ENCODE results near the gene BICRA. TPM values are rescaled to one million over a fixed set of nuclear protein-coding genes. Genes with fewer than 3 reads are reported as not detected.

Gene BICRA
- total RNA-seq, 1 donor from 2014 or later = 9.8 TPM

- no peak for DNase-seq
Measured at GRCh38 chr19:47750752-47751151, 141.8 kb downstream of the BICRA start.

DNA sequence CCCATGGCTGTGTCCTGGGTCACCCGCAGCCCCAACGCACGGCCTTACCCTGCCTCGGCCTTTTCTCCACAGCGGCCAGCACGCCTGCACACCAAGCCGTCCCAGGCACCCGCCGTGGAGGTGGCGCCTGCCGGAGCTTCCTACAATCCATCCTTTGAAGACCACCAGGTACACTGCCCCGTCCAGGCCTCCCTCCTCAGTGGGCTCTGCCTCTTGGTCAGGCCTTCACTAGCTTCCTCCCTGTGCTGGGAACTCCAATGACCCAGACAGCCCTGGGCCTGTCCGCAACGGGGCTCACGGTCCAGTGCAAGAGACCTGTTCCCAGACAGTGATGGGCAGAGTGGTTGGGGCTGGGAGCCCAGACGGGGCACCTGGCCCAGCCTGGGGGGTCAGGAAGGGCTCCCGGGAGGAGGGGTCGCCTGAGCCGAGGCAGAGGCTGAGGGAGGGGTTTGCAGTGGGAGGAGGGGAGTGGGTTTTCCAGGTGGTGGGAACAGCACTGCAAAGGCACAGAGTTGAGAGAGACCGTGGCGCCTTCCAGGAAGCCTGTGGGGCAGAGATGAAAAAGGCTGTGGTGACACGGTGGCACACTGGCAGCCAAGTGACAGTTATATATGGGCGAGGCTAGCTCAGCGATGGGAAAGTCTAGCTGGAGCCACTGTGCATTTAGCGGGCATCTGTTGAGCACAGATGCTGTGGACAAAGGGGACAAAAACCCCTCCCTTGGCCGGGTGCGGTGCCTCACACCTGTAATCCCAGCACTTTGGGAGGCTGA, 143.7 kb downstream of the BICRA start:
- DNase-seq = no peak

Small RNA genes within 50 kb of the gene (small RNA-seq; reads per million reads assigned to genes)
- gene RN7SL322P = not detected

Other genes starting within 250 kb of the BICRA start
- 74.6 TPM for gene MEIS3, start 189.6 kb upstream of the BICRA start, total RNA-seq
- 40.1 TPM for gene SLC8A2, start 137.2 kb upstream of the BICRA start, total RNA-seq
- gene KPTN, start 124.9 kb upstream of the BICRA start, total RNA-seq = 4.2 TPM
- gene NAPA, start 94.1 kb upstream of the BICRA start, total RNA-seq = 26.8 TPM
- gene ZNF541, start 36.0 kb upstream of the BICRA start, total RNA-seq = not detected
- 2.2 TPM for gene EHD2, start 104.3 kb downstream of the BICRA start, total RNA-seq
- gene NOP53, start 136.4 kb downstream of the BICRA start, total RNA-seq = 52.4 TPM
- 151 TPM for gene SELENOW, start 169.6 kb downstream of the BICRA start, total RNA-seq
- gene TPRX1, start 195.4 kb downstream of the BICRA start, total RNA-seq = not detected
- gene CRX, start 212.8 kb downstream of the BICRA start, total RNA-seq = not detected

Data from occipital lobe (tissue), 3 donors.